Nucleus accumbens (tissue), 56 donors: Measurements from ENCODE around the gene RAB36.

Experiments
- DNase-seq, 56 donors: peaks; one replicate each; lab custom pipeline; 2025; lab: John Stamatoyannopoulos, UW

Gene RAB36

DNA sequence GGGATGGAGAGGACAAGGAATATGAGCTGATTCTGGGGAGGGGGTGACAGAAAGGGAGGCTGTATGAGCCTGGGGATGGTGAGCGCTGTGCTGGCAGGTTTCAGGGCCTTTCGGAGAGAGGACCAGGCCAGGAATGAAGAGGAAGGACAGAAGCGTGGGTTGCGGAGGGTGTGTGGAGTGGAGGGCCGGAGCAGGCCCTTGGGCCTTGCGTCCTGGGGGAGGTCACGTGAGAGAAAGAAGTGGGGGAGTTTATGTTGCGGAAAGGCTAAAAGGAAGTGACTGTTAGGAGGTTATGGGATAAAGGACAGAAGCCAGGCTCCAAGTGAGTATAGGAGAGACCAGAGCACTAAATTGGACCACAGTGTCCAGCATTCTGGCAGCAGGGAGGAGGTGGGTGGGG is 52.6 kb downstream of the RAB36 start:
- DNase-seq, result no peak

DNA sequence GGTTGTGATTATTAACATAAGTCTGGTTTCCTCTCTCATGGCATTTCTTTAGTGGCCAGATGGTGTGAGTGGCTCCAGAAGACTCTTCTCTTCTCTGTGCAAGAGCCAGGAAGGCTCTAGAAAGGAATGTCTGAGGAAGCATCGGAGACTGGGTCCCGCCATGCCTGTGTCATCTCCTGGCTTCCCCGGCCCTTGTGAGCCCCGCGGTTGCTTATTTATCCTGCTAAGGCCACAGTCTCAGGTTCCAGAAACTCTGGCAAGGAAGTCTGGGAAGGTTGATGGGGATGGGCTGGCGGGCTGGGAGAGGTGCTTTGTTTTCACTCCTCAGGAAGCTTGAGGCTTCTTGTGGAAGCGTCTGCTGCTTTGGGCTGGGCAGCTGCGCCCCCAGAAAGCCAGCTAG is 53.9 kb downstream of the RAB36 start:
- no peak for DNase-seq

GRCh38 chr22:23200898-23201297 is 55.6 kb downstream of the RAB36 start:
- no peak for DNase-seq

DNA sequence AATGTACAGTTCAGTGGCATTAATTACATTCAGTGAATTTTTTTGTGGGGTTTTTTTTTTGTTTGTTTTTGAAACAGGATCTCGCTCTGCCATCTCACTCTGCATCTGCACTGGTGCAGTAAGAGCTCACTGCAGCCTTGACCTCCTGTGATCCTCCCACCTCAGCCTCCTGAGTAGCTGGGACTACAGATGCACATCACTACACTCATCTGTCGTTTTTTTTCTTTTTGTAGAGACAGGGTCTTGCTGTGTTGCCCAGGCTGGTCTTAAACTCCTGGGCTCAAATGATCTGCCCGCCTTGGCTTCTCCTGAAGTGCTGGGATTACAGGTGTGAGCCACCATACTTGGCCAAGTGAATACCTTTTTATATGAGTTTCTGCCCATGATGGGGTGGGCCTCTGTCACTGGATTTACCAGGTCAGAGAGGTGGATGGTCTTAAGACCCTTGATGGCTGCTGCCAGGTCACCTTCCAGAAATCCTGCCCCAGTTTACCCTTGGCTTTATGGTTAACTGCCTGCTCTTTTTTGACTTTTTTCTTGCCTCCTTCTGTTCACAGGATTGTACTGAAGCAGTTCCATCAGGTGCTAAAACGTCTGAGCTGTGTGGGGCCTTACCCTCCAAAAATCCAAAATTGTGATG is 57.7 kb downstream of the RAB36 start:
- DNase-seq, result no peak

GRCh38 chr22:23203452-23204124 is 58.3 kb downstream of the RAB36 start:
- DNase-seq, result peak in 19 of 56 donors; percentile 7 to 68 (median 43)

GRCh38 chr22:23204125-23204488 is 58.8 kb downstream of the RAB36 start:
- no peak for DNase-seq

DNA sequence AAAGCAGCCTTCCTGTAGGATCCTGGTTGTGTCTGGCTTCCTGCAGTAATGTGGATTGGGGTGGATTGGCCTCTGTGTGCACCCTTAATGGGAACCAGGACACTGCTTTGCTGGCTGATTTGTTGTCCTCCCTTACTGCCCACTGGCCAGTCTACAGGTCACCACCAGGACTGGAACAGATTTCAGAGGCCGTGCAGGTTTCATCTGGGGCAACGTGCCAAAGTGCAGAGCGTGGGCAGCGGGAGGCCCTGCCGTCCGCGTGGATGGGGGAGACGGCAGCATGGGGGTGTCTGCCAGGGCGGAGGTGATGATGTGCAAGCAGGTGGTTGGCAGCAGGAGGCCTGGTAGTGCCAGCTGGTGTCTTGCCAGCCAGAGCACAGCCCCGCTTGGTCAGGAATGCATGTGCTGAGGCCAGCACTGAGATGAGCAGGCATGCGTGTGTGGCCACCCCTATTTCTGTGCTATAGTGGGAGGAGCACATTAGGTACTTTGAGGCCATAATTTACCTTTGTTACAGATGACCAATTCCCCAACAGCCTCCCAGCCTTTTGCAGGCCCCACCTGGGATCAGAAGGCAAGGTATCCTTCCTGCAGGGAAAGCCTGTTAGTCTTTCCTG is 59.4 kb downstream of the RAB36 start:
- DNase-seq, result peak in 10 of 56 donors; percentile 19 to 50 (median 34)

DNA sequence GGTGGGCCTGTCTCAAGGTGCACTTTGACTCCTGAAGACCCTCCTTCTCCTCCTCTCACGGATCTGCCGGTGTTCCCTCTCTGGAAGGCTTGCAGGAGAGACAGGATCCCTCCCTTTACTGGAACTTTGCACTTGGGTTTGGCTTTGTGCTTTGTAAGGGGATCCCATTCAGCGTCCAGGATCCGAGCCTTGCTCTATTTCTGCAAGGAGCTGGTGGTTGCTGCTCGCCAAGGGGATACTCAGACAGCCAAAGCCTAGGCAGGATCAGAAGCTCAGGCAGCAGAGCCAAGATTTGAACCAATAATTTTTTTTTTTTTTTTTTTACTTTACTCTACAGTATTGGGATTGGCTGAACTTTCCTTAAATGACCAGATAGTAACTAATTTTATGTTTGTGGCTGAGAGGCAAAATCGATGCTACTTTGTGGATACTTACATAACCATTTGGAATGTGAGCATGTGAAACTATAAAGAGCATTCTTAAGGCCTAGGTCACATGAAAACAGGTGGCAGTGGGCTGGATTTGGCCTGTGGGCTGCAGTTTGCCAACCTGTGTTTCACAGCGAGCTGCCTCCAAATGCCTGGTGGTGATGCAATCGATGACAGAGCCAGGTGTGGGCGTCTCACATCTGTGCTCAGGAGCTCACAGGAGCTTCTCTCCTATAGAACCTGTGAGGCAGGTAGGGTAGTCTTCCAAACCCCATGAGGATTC is 60.2 kb downstream of the RAB36 start:
- peak in 23 of 56 donors; percentile 12 to 68 (median 42) for DNase-seq

- no peak for DNase-seq
These were observed 61.6 kb downstream of the RAB36 start for GRCh38 chr22:23206915-23207314.

DNA sequence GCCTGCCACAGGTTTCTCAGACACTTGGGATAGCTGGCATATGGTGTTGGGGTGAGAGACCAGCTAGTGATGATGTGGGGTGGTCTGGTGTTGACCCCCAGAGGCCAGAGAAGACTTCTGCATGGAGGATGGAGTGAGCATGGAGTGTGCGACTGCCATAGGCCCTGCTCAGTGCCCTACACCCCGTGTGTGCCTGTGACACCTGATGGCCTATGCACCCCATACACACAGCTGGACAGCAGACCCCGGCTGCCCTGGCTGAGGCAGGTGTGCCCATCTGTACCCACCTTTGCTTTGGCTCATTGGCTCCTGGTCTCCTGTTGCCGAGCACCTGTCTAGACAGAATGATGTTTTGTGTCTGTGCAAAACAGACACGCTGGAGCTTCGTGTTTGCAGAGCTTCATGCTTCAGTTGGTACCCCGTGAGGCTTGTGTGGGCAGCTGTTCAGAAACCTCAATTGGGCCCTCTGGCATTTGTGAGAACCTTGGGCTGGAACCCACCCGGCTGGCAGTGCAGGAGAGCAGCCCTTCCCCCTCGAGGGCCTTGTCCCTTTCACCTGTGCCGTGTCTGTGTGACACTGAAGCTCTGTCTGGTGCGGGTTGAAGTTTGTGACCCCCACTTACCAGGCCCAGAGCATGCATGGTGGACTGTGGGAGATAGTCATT is 62.6 kb downstream of the RAB36 start:
- DNase-seq, result no peak

DNA sequence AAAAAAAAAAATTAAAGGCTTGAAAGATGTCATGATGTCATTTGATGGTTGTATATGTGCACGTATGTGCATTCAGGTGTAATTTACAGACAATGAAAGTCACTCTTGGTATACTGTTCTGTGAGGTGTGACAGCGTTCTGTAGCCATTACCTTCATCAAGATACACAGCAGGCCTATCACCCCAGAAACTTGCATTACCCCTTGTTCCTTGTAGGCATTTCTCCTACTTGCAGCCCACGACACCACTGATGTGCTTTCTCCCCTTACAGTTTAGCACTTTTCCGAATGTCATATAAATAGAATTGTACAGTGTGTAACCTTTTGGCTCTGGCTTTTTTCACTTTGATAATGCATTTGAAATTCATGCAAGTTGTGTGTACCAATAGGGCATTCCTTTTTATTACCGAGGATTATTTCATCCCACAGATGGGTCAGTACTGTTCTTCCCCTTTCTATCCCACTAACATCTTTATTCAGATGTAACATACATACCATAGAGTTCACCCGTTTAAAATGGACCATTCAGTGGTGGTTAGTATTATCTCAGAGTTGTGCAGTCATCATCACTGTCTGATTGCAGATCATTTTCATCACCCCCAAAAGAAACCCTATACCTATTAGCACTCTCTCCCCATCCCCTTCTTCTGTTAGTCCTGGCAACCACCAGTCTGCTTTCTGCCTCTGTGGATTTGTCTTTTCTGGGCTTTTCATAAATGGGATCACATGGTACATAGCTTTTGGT is 65.3 kb downstream of the RAB36 start:
- no peak for DNase-seq

- no peak for DNase-seq
These were observed 66.3 kb downstream of the RAB36 start for GRCh38 chr22:23211622-23212021.

DNA sequence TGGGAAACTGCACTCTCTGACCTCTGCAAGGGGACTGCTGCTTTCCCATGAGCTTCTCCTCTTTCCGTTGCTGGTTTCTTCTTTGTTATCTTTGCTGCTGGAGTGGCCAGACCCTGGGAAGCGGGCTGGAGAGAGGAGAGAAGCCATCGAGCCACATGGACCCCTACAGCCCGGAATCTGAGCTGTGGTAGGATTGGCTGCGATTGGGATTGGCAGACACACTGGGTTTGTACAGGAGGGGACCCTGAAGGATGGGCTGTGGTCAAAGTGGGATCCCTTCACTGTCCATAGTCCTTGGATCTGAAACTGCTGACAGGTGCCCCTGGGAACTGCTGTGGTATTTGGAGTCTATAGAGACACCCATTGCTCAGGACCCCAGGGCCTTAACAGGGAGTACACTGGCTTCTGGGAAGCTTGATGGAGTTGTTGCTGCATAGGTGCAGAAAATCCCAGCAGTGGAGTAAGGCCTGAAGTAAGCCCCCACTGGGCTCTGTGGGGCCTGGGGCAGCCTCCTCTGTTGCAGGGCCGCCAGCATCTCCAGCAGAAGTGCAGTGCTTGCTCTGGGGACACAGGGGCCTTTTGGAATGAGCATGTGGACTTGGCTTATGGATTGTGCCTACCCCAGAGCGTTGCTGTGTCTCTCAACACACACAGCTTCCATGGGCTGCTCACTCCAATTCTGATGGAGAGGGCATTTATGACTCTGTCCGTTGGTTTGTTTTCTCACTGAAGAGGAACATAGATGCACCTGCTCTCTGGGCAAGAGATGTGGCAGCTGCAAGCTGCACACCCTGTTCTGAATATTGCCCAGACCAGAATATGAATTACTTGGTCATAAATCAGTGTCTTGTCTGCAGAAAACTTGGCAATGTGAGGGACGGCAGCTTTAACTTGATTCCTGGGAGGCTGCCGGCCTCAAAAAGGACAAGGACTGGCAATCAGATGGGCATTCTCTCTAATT is 67.1 kb downstream of the RAB36 start:
- DNase-seq, result peak in 4 of 56 donors; percentile 18 to 46 (median 32)

GRCh38 chr22:23213022-23213555 is 67.8 kb downstream of the RAB36 start:
- peak in 1 of 56 donors; percentile 46 for DNase-seq

GRCh38 chr22:23213581-23214334 is 68.5 kb downstream of the RAB36 start:
- DNase-seq, result no peak
